Peyer's patch (tissue), 4 donors: ENCODE data around the gene CST6. TPM values are rescaled to one million over a fixed set of nuclear protein-coding genes. Genes with fewer than 3 reads are reported as not detected.

ENCODE experiments used
- DNase-seq, 3 donors: peaks; one replicate each; pipeline ENCODE4 v3.0.0-alpha.2; 2017 to 2019
- H3K27ac ChIP-seq, 4 donors: fragments of 200-600 bp; sonication (generic); one replicate each; pipeline ENCODE4 v1.5.1; 2016 to 2019
- H3K27me3 ChIP-seq, 2 donors: fragments of 200-600 bp; sonication (generic); one replicate each; pipeline ENCODE4 v1.5.1; 2019
- H3K36me3 ChIP-seq, 3 donors: fragments of 200-600 bp; sonication (generic); one replicate each; pipeline ENCODE4 v1.5.1; 2016 to 2019
- H3K4me1 ChIP-seq, 4 donors: fragments of 200-600 bp; sonication (generic); one replicate each; pipeline ENCODE4 v1.5.1; 2016 to 2019
- H3K4me3 ChIP-seq, 4 donors: fragments of 200-600 bp; sonication (generic); 1 replicate in 3 of 4; 2 replicates in 1 of 4; pipeline ENCODE4 v1.5.1; 2016 to 2019; ENCODE audit warnings: mild to moderate bottlenecking in 1 of 4
- H3K9me3 ChIP-seq, 4 donors: fragments of 200-600 bp; sonication (generic); one replicate each; pipeline ENCODE4 v1.5.1; 2016 to 2019; ENCODE audit warnings: mild to moderate bottlenecking in 1 of 4
- CTCF ChIP-seq, 6 experiments: fragments of 450-650 bp in 4 of 6; fragments of 200-600 bp in 2 of 6; sonication (generic) in 1 of 6; IDR thresholded peaks; one replicate each; pipeline ENCODE4 v1.5.1; 2017 to 2019; ENCODE audit warnings: antibody characterized with exemption in 6 of 6, mild to moderate bottlenecking in 3 of 6, moderate library complexity in 1 of 6
- POLR2A ChIP-seq, 2 donors: fragments of 450-650 bp; IDR thresholded peaks; one replicate each; pipeline ENCODE4 v1.5.1; 2017; ENCODE audit warnings: antibody characterized with exemption in 2 of 2, mild to moderate bottlenecking in 2 of 2, moderate library complexity in 2 of 2
- total RNA-seq, 4 donors: library from RNA; depleted of rRNA; stranded (reverse); fragments of >200 nt; gene quantifications; one replicate each; pipeline ENCODE4 v1.1.0, GENCODE V29; 2016

Gene CST6
- total RNA-seq, 4 donors from 2014 or later: not detected

- TF ChIP-seq POLR2A (IDR thresholded peaks at IDR 0.05): no peak
- no peak for TF ChIP-seq CTCF (IDR thresholded peaks at IDR 0.05)
- Histone ChIP-seq H3K36me3 (peaks cover 0 to 14% (median 0%) of the 10 kb centered on the region in 3 donors), H3K9me3 (no peaks in the 10 kb centered on the region), H3K4me1 (no peaks in the 10 kb centered on the region), H3K4me3 (no peak overlapping the region), H3K27me3 (no peaks in the 10 kb centered on the region), H3K27ac (peak overlapping the region in 1 of 4 donors; percentile 35)
- DNase-seq: no peak
Measured at GRCh38 chr11:65982824-65983588, 28.8 kb upstream of the CST6 start.

GRCh38 chr11:65983589-65983987, 28.2 kb upstream of the CST6 start:
- TF ChIP-seq POLR2A (IDR thresholded peaks at IDR 0.05) (no peak), CTCF (IDR thresholded peaks at IDR 0.05) (no peak)
- peak overlapping the region in 1 of 4 donors; percentile 35 for H3K27ac ChIP-seq
- H3K36me3 ChIP-seq: peaks cover 0 to 8% (median 0%) of the 10 kb centered on the region in 3 donors
- no peak for DNase-seq
- H3K9me3 ChIP-seq: no peaks in the 10 kb centered on the region
- H3K4me1 ChIP-seq: no peaks in the 10 kb centered on the region
- no peaks in the 10 kb centered on the region for H3K27me3 ChIP-seq
- no peak overlapping the region for H3K4me3 ChIP-seq

GRCh38 chr11:65987336-65987735, 24.5 kb upstream of the CST6 start:
- Histone ChIP-seq H3K9me3 (no peaks in the 10 kb centered on the region), H3K4me1 (no peaks in the 10 kb centered on the region), H3K27me3 (no peaks in the 10 kb centered on the region), H3K4me3 (no peak overlapping the region), H3K36me3 (no peaks in the 10 kb centered on the region), H3K27ac (no peak overlapping the region)
- DNase-seq: no peak
- no peak for TF ChIP-seq POLR2A (IDR thresholded peaks at IDR 0.05)
- no peak for TF ChIP-seq CTCF (IDR thresholded peaks at IDR 0.05)

GRCh38 chr11:65988791-65989592, 22.8 kb upstream of the CST6 start:
- Histone ChIP-seq H3K27ac (no peak overlapping the region), H3K4me3 (no peak overlapping the region), H3K9me3 (no peaks in the 10 kb centered on the region), H3K4me1 (no peaks in the 10 kb centered on the region), H3K27me3 (no peaks in the 10 kb centered on the region), H3K36me3 (no peaks in the 10 kb centered on the region)
- TF ChIP-seq POLR2A (IDR thresholded peaks at IDR 0.05): no peak
- peak; percentile 81 to 100 (median 98) for TF ChIP-seq CTCF (IDR thresholded peaks at IDR 0.05)
- DNase-seq: peak; percentile 78 to 97 (median 93)

GRCh38 chr11:65992056-65992455, 19.8 kb upstream of the CST6 start:
- no peaks in the 10 kb centered on the region for H3K27me3 ChIP-seq
- no peaks in the 10 kb centered on the region for H3K9me3 ChIP-seq
- H3K36me3 ChIP-seq: peaks cover 0 to 4% (median 0%) of the 10 kb centered on the region in 3 donors
- TF ChIP-seq POLR2A (IDR thresholded peaks at IDR 0.05) (no peak), CTCF (IDR thresholded peaks at IDR 0.05) (no peak)
- H3K27ac ChIP-seq: no peak overlapping the region
- H3K4me3 ChIP-seq: no peak overlapping the region
- no peak for DNase-seq
- no peaks in the 10 kb centered on the region for H3K4me1 ChIP-seq
